GM21825 (cell line): Measurements from ENCODE around the gene C10orf95.
"Not testable (repeated sequence)": the region's sequence is repeated elsewhere in the genome, so short reads cannot be mapped to it uniquely, and the experiment has no call there.

ENCODE experiments used
- ATAC-seq: cut with Tn5 transposase; IDR thresholded peaks from one replicate; pipeline ENCODE4 v1.9.1; 2021; ENCODE audit warnings: mild to moderate bottlenecking, moderate library complexity; ENCODE audit not compliant: unreplicated experiment

C10orf95 gene

GRCh38 chr10:102451105-102451969 lies at the start of gene C10orf95:
TSS of gene C10orf95 (minus strand) at chr10:102451543. CDS start at chr10:102451093, 450 bp downstream.
- no peak for ATAC-seq

- ATAC-seq: not testable (repeated sequence)
Observed at GRCh38 chr10:102500686-102501085, 49.3 kb upstream of the C10orf95 start.

- ATAC-seq: no peak
Observed at GRCh38 chr10:102499356-102499755, 48.0 kb upstream of the C10orf95 start.

GRCh38 chr10:102497545-102497944 lies 46.2 kb upstream of the C10orf95 start:
- no peak for ATAC-seq

GRCh38 chr10:102493771-102494170 lies 42.4 kb upstream of the C10orf95 start:
- ATAC-seq: no peak

- ATAC-seq: no peak
Observed at GRCh38 chr10:102492983-102493382, 41.6 kb upstream of the C10orf95 start.

- no peak for ATAC-seq
Observed at GRCh38 chr10:102492344-102492939, 41.1 kb upstream of the C10orf95 start.

- ATAC-seq: no peak
Observed at GRCh38 chr10:102491136-102491535, 39.8 kb upstream of the C10orf95 start.

GRCh38 chr10:102485093-102485784 lies 33.9 kb upstream of the C10orf95 start:
- ATAC-seq: no peak

- no peak for ATAC-seq
Observed at GRCh38 chr10:102484021-102484420, 32.7 kb upstream of the C10orf95 start.

GRCh38 chr10:102480396-102480795 lies 29.1 kb upstream of the C10orf95 start:
- no peak for ATAC-seq

GRCh38 chr10:102479651-102480050 lies 28.3 kb upstream of the C10orf95 start:
- ATAC-seq: no peak

GRCh38 chr10:102476466-102477141 lies 25.3 kb upstream of the C10orf95 start:
- ATAC-seq: no peak

- no peak for ATAC-seq
Observed at GRCh38 chr10:102475451-102476040, 24.2 kb upstream of the C10orf95 start.

- ATAC-seq: no peak
Observed at GRCh38 chr10:102473445-102474331, 22.3 kb upstream of the C10orf95 start.

GRCh38 chr10:102470579-102471546 lies 19.5 kb upstream of the C10orf95 start:
- ATAC-seq: no peak

- no peak for ATAC-seq
Observed at GRCh38 chr10:102468683-102469082, 17.3 kb upstream of the C10orf95 start.

- no peak for ATAC-seq
Observed at GRCh38 chr10:102467971-102468438, 16.7 kb upstream of the C10orf95 start.
